ENCODE results near the gene HMG20B. TPM values are rescaled to one million over a fixed set of nuclear protein-coding genes. Genes with fewer than 3 reads are reported as not detected.

Gene HMG20B
- total RNA-seq, 1 experiment from 2014 or later: 121 TPM

DNA sequence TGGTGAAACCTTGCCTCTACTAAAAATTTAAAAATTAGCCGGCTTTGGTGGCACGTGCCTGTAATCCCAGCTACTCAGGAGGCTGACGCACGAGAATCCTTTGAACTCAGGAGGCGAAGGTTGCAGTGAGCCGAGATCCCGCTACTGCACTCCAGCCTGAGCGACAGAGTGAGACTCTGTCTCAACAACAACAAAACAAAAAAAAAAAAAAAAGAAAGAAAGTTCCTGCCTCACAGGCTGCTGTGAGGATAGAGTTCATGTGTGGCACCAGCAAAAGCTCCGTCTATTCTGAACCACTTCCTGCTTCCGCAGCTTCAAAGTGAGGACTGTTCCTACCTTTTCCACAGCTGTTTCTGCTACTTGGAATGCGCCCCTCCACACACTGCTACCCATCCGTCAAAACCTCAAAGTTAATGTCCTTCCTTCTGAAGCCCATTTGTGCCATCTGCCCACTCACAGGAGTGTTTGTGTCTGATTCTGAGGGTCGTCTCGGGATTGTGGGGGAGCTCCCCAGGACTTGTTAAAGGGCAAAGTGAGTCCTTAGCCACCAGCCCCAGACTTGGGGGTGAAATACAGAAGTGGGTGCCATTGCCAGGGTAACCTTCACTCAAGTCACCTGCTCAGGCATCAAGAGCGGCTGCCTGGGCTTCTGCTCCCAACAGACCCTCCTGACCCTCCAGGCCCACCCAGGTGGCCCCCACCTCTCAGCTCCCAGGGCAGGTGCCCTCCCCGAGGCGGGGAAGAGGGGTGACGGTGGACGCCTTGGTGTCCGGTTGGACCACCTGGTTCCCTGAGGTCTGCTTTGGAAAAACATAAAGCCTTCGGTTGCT lies 18.3 kb upstream of the HMG20B start:
- DNase-seq (ENCODE audit: low spot score) (no peak), ATAC-seq (no peak)
- Mint-ChIP-seq H3K36me3 (no peaks in the 10 kb centered on the region), H3K27me3 (ENCODE audit: low read depth) (peaks cover 18% of the 10 kb centered on the region), H3K27ac (no peak overlapping the region), H3K9me3 (no peaks in the 10 kb centered on the region), H3K4me1 (peaks cover 12% of the 10 kb centered on the region), H3K4me3 (no peak overlapping the region)
- CTCF ChIA-PET: interaction anchor here (0.5 to 1.7 kb wide), 3 partner anchors 10 to 124 kb away, joined by 3 to 8 read pairs (median 6); no protein-coding TSS in a partner anchor
- TF ChIP-seq, protein P1, sequence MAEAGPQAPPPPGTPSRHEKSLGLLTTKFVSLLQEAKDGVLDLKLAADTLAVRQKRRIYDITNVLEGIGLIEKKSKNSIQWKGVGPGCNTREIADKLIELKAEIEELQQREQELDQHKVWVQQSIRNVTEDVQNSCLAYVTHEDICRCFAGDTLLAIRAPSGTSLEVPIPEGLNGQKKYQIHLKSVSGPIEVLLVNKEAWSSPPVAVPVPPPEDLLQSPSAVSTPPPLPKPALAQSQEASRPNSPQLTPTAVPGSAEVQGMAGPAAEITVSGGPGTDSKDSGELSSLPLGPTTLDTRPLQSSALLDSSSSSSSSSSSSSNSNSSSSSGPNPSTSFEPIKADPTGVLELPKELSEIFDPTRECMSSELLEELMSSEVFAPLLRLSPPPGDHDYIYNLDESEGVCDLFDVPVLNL (CRISPR knock-in tag; IDR thresholded peaks at IDR 0.05; ENCODE audit: borderline replicate concordance, low read depth): no peak
- TF ChIP-seq, protein P2, sequence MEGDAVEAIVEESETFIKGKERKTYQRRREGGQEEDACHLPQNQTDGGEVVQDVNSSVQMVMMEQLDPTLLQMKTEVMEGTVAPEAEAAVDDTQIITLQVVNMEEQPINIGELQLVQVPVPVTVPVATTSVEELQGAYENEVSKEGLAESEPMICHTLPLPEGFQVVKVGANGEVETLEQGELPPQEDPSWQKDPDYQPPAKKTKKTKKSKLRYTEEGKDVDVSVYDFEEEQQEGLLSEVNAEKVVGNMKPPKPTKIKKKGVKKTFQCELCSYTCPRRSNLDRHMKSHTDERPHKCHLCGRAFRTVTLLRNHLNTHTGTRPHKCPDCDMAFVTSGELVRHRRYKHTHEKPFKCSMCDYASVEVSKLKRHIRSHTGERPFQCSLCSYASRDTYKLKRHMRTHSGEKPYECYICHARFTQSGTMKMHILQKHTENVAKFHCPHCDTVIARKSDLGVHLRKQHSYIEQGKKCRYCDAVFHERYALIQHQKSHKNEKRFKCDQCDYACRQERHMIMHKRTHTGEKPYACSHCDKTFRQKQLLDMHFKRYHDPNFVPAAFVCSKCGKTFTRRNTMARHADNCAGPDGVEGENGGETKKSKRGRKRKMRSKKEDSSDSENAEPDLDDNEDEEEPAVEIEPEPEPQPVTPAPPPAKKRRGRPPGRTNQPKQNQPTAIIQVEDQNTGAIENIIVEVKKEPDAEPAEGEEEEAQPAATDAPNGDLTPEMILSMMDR (IDR thresholded peaks at IDR 0.05): no peak
- TF ChIP-seq SMAD3 (CRISPR knock-in tag; IDR thresholded peaks at IDR 0.05; ENCODE audit: borderline replicate concordance): no peak
- no peak for TF ChIP-seq MXD4 (CRISPR knock-in tag; IDR thresholded peaks at IDR 0.05; ENCODE audit: borderline replicate concordance)
- TF ChIP-seq, protein P3, sequence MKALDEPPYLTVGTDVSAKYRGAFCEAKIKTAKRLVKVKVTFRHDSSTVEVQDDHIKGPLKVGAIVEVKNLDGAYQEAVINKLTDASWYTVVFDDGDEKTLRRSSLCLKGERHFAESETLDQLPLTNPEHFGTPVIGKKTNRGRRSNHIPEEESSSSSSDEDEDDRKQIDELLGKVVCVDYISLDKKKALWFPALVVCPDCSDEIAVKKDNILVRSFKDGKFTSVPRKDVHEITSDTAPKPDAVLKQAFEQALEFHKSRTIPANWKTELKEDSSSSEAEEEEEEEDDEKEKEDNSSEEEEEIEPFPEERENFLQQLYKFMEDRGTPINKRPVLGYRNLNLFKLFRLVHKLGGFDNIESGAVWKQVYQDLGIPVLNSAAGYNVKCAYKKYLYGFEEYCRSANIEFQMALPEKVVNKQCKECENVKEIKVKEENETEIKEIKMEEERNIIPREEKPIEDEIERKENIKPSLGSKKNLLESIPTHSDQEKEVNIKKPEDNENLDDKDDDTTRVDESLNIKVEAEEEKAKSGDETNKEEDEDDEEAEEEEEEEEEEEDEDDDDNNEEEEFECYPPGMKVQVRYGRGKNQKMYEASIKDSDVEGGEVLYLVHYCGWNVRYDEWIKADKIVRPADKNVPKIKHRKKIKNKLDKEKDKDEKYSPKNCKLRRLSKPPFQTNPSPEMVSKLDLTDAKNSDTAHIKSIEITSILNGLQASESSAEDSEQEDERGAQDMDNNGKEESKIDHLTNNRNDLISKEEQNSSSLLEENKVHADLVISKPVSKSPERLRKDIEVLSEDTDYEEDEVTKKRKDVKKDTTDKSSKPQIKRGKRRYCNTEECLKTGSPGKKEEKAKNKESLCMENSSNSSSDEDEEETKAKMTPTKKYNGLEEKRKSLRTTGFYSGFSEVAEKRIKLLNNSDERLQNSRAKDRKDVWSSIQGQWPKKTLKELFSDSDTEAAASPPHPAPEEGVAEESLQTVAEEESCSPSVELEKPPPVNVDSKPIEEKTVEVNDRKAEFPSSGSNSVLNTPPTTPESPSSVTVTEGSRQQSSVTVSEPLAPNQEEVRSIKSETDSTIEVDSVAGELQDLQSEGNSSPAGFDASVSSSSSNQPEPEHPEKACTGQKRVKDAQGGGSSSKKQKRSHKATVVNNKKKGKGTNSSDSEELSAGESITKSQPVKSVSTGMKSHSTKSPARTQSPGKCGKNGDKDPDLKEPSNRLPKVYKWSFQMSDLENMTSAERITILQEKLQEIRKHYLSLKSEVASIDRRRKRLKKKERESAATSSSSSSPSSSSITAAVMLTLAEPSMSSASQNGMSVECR (CRISPR knock-in tag; IDR thresholded peaks at IDR 0.05; ENCODE audit: borderline replicate concordance): no peak
- no peak for TF ChIP-seq ZNF219 (CRISPR knock-in tag; IDR thresholded peaks at IDR 0.05; ENCODE audit: borderline replicate concordance)
- TF ChIP-seq TCF7 (CRISPR knock-in tag; IDR thresholded peaks at IDR 0.05; ENCODE audit: low read depth): no peak
- TF ChIP-seq USF2 (CRISPR knock-in tag; IDR thresholded peaks at IDR 0.05): no peak
- no peak for TF ChIP-seq NFE2L1 (CRISPR knock-in tag; IDR thresholded peaks at IDR 0.05)
- TF ChIP-seq FOXP1 (CRISPR knock-in tag; IDR thresholded peaks at IDR 0.05; ENCODE audit: borderline replicate concordance): no peak
- TF ChIP-seq ATF1 (CRISPR knock-in tag; IDR thresholded peaks at IDR 0.05): no peak
- TF ChIP-seq ZNF121 (CRISPR knock-in tag; IDR thresholded peaks at IDR 0.05): no peak
- no peak for TF ChIP-seq MLX (CRISPR knock-in tag; IDR thresholded peaks at IDR 0.05)
- TF ChIP-seq RORB (CRISPR knock-in tag; IDR thresholded peaks at IDR 0.05): no peak
- no peak for TF ChIP-seq PRRX2 (CRISPR knock-in tag; IDR thresholded peaks at IDR 0.05)
- POLR2A ChIA-PET: interaction anchor here (1.6 kb wide), 1 partner anchor 10 kb away, joined by 4 read pairs; no protein-coding TSS in a partner anchor

All from WTC11 (cell line).